SK-N-MC (cell line): ENCODE results near the gene CLCN4.

Source experiments
- DNase-seq: peaks from one replicate; pipeline ENCODE4 v3.0.0-alpha.2; 2011; ENCODE audit warnings: low read depth, low spot score
- H3K27ac ChIP-seq: fragments of 200-600 bp; sonication (generic); 2 replicates; pipeline ENCODE4 v1.5.1; 2016; ENCODE audit warnings: mixed run types
- H3K36me3 ChIP-seq: fragments of 200-600 bp; sonication (generic); 2 replicates; pipeline ENCODE4 v1.6.1; 2017; ENCODE audit warnings: antibody characterized with exemption, low read length, mixed read lengths; ENCODE audit not compliant: insufficient read depth
- H3K4me3 ChIP-seq: fragments of 200-600 bp; sonication (generic); 2 replicates; pipeline ENCODE4 v1.5.1; 2016
- H3K9ac ChIP-seq: fragments of 200-600 bp; sonication (generic); 2 replicates; pipeline ENCODE4 v1.8.0; 2017; ENCODE audit warnings: mixed run types, mixed read lengths; ENCODE audit not compliant: insufficient read length
- H3K9me3 ChIP-seq: fragments of 200-600 bp; sonication (generic); 2 replicates; pipeline ENCODE4 v1.6.1; 2017; ENCODE audit warnings: low read depth, mild to moderate bottlenecking, antibody characterized with exemption, low read length, moderate library complexity, mixed read lengths
- EZH2 ChIP-seq: fragments of 200-600 bp; sonication (generic); IDR thresholded peaks from one replicate; pipeline ENCODE4 v1.6.1; 2017; ENCODE audit warnings: antibody characterized with exemption
- FOXP2 ChIP-seq: optimal IDR thresholded peaks from 2 replicates; pipeline ENCODE3; 2011; ENCODE audit warnings: mild to moderate bottlenecking, moderate library complexity; ENCODE audit not compliant: insufficient read depth; ENCODE audit errors: extremely low read length, control extremely low read depth
- POLR2AphosphoS5 ChIP-seq: IDR thresholded peaks from 2 replicates; pipeline ENCODE4 v1.6.1; 2012; ENCODE audit warnings: mild to moderate bottlenecking, low read depth, low read length, borderline replicate concordance

Gene CLCN4

DNA sequence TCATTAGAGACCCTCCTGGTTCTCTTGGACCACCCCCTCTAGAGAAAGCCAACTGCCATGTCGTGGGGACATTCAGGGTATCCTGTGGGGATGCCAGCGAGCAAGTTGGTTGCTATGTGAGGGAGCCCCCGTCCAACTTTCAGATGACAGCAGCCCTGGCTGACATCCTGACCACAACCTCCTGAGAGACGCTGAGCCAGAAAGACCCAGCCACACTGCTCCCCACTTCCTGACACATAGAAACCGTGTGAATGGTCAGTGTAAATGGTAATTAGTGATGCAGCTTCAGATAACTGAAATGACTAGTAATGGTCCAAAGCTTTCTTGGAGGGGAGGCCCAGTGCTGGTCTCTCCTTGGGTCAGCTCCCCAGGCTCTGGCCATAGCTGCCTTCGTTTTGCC lies 10.8 kb downstream of the CLCN4 start:
- TF ChIP-seq POLR2AphosphoS5 (no peak), FOXP2 (no peak), EZH2 (no peak)
- H3K27ac ChIP-seq: no peak overlapping the region
- H3K9me3 ChIP-seq: no peaks in the 10 kb centered on the region
- H3K36me3 ChIP-seq: no peaks in the 10 kb centered on the region
- H3K9ac ChIP-seq: no peak overlapping the region
- DNase-seq: no peak
- no peak overlapping the region for H3K4me3 ChIP-seq

- H3K4me3 ChIP-seq: no peak overlapping the region
- no peak overlapping the region for H3K27ac ChIP-seq
- no peak overlapping the region for H3K9ac ChIP-seq
- no peaks in the 10 kb centered on the region for H3K36me3 ChIP-seq
- DNase-seq: no peak
- TF ChIP-seq EZH2 (no peak), POLR2AphosphoS5 (no peak), FOXP2 (no peak)
- H3K9me3 ChIP-seq: no peaks in the 10 kb centered on the region
Observed at GRCh38 chrX:10168226-10168625, 11.5 kb downstream of the CLCN4 start.

DNA sequence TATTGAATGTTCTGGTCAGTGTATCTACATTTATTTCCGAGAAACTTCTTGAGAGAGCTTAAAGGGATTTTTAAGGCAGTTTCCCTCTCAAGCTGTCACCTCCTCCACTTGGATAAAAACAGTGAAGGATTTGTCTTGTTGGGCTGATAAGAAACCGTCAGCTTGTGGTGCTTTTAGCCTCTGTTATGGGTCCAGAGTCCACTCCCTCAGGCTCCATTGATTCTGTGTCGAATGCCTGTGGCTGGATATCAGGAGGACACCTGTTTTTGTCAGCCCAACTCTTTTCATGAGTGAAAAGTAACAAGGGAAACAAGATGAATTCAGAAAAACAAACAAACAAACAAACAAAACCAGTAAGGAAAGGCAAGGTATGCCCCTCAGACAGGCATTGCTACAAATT lies 12.4 kb downstream of the CLCN4 start:
- no peak for TF ChIP-seq POLR2AphosphoS5
- no peak for TF ChIP-seq EZH2
- no peak for TF ChIP-seq FOXP2
- no peak overlapping the region for H3K9ac ChIP-seq
- H3K9me3 ChIP-seq: no peaks in the 10 kb centered on the region
- no peak overlapping the region for H3K27ac ChIP-seq
- H3K36me3 ChIP-seq: no peaks in the 10 kb centered on the region
- H3K4me3 ChIP-seq: no peak overlapping the region
- DNase-seq: no peak

- Histone ChIP-seq H3K36me3 (no peaks in the 10 kb centered on the region), H3K4me3 (no peak overlapping the region), H3K27ac (no peak overlapping the region), H3K9ac (no peak overlapping the region), H3K9me3 (no peaks in the 10 kb centered on the region)
- TF ChIP-seq POLR2AphosphoS5 (no peak), EZH2 (no peak), FOXP2 (no peak)
- DNase-seq: no peak
Observed at GRCh38 chrX:10171249-10171648, 14.5 kb downstream of the CLCN4 start.

GRCh38 chrX:10172877-10173276 lies 16.1 kb downstream of the CLCN4 start:
- Histone ChIP-seq H3K9ac (no peak overlapping the region), H3K4me3 (no peak overlapping the region), H3K27ac (no peak overlapping the region), H3K36me3 (no peaks in the 10 kb centered on the region), H3K9me3 (no peaks in the 10 kb centered on the region)
- TF ChIP-seq FOXP2 (no peak), POLR2AphosphoS5 (no peak), EZH2 (no peak)
- DNase-seq: no peak

- TF ChIP-seq EZH2 (no peak), POLR2AphosphoS5 (peak; percentile 50; the same call in 1 of the 2 replicates), FOXP2 (no peak)
- Histone ChIP-seq H3K9ac (no peak overlapping the region), H3K4me3 (no peak overlapping the region), H3K9me3 (no peaks in the 10 kb centered on the region), H3K27ac (peak overlapping the region; percentile 54; the same call in 1 of the 2 replicates), H3K36me3 (no peaks in the 10 kb centered on the region)
- peak; percentile 63 for DNase-seq
Observed at GRCh38 chrX:10173331-10173900, 16.6 kb downstream of the CLCN4 start.

DNA sequence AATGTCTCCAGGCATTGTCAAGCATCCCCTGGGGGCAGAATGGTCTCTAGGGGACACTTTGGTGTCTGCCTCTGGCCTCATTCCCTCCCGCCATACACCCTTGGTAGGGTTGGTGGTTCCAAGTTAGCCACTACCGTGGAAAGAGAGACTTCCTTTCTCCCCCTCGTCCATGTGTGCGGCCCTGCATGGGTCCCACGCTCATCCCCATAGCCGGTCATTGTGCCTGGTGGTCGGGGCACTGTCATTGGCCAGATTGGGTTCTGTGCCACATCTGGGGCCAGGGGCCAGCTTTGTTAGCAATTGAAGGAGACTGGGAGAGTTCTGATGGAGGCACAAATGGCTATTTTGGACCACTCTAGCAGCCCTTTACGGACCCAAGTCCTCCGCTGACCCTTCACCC lies 17.3 kb downstream of the CLCN4 start:
- TF ChIP-seq FOXP2 (no peak), POLR2AphosphoS5 (no peak), EZH2 (no peak)
- Histone ChIP-seq H3K36me3 (no peaks in the 10 kb centered on the region), H3K9ac (no peak overlapping the region), H3K27ac (no peak overlapping the region), H3K9me3 (no peaks in the 10 kb centered on the region), H3K4me3 (no peak overlapping the region)
- DNase-seq: no peak

DNA sequence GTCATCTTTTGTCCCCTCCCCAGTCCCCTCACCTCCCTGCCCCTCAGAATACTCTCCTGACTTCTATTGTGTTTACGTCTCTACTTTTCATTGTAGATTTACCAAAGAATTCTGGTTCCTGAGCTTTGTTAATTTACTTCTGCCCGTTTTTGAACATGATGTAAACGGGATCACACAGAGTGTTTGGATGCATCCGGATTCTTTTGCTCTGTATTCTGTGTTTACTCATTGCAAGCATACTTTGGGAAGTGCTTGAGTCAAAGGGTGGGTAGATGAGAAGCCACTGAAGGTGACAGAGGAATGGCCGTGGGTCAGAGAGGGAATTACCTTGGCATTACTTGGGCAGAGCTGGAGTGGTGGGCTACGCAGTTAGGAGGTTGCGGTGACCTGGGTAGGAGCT lies 18.0 kb downstream of the CLCN4 start:
- no peak for TF ChIP-seq EZH2
- TF ChIP-seq POLR2AphosphoS5: no peak
- no peak for TF ChIP-seq FOXP2
- Histone ChIP-seq H3K9me3 (no peaks in the 10 kb centered on the region), H3K4me3 (no peak overlapping the region), H3K27ac (no peak overlapping the region), H3K36me3 (no peaks in the 10 kb centered on the region), H3K9ac (no peak overlapping the region)
- no peak for DNase-seq

DNA sequence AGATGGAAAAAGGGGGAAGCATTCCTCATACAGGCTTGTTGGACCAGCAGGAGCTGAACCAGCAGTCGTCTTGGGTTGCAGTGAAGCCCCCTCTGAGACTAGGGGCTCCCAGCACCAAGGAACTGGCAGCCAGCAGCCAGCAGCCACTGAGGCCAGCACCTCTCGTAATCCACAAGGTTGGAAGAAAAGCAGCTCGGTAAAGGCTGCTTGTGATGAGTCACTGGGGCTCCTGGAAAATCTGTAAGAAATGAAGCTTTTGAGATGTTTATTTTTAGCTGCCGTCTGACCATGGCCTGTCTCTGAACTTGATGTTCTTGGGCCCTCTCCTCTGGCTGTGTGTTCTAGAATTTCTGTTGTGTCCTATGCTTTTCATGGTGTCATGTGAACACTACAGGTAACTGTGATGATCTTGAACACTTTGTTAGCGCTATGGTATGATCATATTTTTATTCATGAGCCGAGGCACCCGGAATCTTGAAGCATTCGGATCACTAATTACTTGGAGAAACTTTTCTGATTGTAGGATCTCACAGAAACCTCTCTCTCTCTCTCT lies 18.6 kb downstream of the CLCN4 start:
- no peak for DNase-seq
- Histone ChIP-seq H3K36me3 (no peaks in the 10 kb centered on the region), H3K9me3 (no peaks in the 10 kb centered on the region), H3K4me3 (no peak overlapping the region), H3K27ac (no peak overlapping the region), H3K9ac (no peak overlapping the region)
- TF ChIP-seq POLR2AphosphoS5 (no peak), EZH2 (no peak), FOXP2 (no peak)
